CD4-positive, alpha-beta T cell treated with Interleukin-1 beta for 1 hour (primary cell): ENCODE measurements around the gene CARHSP1.
"Not testable (repeated sequence)": the region's sequence is repeated elsewhere in the genome, so short reads cannot be mapped to it uniquely, and the experiment has no call there.

Source experiments
- DNase-seq, 2 donors: peaks; one replicate each; pipeline ENCODE4 v3.0.0-alpha.2; 2020 to 2022

Gene CARHSP1

DNA sequence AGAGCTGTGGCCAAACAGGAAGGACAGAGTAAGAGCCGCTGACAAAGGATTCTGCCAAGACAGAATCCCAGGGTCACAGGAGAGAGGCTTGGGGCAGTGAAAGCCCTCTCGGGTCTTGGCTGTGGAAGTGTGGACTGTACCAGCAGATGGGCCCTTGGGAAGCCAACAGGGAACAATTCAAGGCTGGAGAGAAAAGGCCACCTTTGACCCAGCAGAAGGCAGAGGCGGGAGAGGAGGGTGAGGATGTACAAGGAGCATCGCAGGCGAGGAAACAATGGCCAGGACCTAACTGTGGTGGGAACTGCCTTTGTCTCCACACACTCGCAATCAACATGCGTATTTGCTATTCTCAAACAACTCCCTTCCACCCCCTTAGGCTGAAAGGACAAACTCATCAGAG lies 15.7 kb downstream of the CARHSP1 start:
- DNase-seq, result no peak

GRCh38 chr16:8852534-8852933 lies 16.3 kb downstream of the CARHSP1 start:
- DNase-seq, result no peak

DNA sequence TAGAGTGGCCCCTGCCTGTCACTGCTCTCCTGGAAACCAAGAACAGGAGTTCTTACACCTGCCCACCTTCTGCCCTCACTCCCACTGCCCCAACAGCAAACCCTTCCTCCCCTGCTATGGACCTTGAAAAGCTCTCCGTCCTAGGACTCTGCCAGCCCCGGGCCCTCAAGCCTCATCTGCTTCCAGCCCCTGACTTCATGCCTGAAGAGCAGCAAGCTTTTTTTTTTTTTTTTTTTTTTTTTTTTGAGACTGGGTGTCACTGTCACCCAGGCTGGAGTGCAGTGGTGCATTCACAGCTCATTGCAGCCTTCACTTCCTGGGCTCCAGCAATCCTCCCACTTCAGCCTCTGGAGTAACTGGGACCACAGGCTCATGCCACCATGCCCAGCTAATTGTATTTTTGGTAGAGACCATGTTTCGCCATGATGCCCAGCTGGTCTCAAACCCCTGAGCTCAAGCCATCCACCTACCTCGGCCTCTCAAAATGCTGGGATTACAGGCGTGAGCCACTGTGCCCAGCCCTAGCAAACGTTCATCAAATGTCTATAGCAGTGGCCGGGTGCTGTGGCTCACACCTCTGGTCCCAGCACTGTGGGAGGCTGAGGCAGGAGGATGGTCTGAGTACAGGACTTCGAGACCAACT lies 16.9 kb downstream of the CARHSP1 start:
- no peak for DNase-seq

- peak in 1 of 2 donors; percentile 37 for DNase-seq
These were observed 18.4 kb downstream of the CARHSP1 start for GRCh38 chr16:8850279-8850885.

DNA sequence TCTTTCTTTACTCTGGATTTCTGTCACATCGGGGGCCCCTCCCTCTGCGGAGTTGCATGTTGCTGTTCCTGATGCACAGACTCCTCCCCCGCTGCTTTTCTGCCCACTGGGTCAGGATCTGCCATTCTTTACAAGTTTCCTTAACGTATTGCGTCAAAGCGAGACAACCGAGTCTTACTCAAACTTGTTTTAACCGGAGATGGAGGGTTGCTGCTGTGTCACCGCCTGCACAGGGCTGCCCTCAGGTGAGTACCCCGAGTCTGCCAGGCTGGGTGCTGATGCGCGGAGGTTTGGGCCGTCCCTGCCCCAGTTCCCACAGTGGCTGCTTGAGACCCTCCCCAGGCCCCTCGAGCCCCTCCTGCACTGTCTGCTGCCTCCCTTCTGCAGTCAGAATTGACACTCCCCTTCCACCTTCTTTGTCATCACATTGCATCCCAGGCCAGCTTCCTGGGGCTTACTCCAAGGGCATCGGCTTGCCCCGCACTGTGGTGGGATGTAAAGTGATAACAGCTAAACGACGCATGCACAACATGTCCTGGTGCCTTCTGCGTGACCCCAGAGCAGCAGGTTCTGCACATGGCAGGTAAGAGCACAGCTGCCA lies 19.3 kb downstream of the CARHSP1 start:
- no peak for DNase-seq

- no peak for DNase-seq
These were observed 19.8 kb downstream of the CARHSP1 start for GRCh38 chr16:8848939-8849391.

DNA sequence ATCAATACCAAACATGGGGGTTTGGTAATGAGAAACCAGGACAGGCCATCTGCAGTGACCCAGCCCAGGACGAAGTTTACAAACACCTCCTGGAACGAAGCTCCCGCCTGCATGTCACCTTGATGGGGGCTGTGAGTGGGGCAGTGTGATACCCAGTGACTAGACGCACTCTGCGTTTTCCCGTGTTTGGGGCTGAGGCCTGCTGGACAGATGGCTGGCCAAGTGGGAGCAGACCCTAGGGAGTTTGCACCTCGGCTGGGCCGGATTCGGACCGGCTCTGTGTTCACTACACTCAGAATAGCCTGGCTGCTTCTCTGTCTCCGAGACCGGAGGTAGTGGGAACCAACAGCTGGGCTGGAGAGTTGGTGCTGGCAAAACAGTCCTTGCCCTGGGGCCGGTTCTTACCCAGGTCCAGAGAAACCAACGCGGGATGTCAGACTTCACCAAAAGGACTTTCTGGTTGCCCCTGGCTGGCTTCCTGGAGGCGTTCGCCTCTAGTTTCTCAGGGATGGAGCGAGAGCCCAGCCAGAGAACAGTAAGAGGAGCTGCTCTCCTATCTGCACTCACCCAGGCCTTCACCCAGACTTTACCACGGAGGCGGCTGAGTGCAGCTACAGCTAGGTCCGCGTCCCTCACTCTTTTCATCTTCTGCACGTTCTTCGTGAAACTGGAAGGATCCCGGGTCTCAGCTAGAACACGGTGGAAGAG lies 20.4 kb downstream of the CARHSP1 start:
- no peak for DNase-seq

DNA sequence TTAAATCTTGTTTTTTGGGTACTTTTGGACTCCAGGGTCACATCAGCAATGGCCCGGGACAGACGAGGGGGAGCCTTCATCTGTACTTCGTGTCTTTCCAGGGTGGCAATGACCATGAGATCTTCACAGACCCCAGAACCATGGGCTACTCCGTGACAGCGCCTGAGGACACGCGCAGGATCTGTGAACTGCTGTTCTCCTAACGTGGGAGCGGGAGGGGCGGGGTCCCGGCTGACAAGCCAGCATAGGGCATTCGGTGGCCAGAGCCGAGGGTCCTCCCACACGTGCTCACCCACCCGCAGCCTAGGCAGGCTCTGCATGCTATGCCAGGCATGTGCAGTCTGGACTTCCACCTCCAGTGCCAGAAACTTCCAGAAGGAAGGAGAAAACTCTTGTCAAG lies 21.2 kb downstream of the CARHSP1 start:
- no peak for DNase-seq

DNA sequence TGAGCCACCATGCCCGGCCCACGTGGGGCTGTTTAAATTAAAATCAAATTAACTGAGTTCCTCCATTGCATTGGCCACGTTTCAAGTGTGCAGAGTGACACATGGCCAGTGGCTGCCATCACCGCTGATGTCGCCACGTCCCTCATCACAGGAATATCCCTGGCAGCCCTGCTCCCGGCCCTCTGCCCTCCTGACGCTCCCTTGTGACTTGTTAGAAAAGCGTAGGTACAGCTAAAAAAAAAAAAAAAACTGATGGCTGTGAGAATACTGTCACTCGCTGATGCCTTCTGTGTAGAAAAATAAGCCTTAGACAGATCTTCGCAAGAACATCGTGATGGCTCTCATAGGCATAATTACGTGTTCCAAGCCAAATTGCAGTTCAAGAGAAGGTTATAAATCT lies 21.7 kb downstream of the CARHSP1 start:
- no peak for DNase-seq

DNA sequence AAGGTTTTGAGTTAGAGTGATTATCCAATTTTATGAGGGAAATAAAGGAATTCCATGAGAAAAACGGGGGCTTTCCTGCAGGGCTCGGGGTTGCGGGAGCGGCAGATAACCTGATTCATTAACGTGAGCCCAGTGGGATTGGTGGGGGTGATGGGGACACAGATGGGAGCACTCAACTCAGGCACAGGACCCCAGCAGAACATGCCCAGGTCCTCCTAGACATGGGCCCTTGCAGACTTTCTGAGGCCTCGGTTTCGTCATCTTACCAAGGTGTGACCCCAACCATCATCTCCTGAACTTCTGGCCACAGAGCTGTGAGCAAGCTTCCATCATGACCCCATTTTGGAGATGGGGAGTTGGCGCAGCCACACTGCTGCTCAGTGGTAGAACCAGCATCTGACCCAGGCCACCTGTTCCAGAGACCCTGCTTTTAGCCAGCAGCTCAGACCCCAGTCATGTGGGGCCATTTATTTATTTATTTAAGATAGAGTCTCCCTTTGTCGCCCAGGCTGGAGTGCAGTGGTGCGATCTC lies 22.3 kb downstream of the CARHSP1 start:
- DNase-seq, result no peak

- no peak for DNase-seq
These were observed 23.0 kb downstream of the CARHSP1 start for GRCh38 chr16:8845699-8846298.

- not testable (repeated sequence) for DNase-seq
These were observed 25.5 kb downstream of the CARHSP1 start for GRCh38 chr16:8843296-8843695.

GRCh38 chr16:8842016-8842415 lies 26.8 kb downstream of the CARHSP1 start:
- DNase-seq, result not testable (repeated sequence)

DNA sequence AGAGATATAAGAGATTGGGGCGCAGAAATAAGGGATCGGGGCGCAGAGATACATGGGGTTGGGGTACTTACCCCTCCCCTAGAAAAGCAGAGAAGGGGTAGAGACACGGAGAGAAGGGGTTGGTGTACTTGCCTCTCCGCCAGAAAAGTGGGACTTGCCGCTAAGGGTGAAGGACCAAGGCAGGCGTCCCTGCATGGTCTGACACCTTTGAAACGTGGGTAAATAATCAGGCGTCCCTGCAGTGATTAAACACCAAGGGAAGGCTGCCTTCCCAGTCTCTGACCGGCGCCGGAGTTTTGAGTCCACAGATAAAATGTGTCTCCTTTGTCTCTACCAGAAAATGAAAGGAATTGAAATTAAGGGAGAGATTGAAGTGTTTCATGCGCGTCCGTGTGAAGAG lies 31.2 kb downstream of the CARHSP1 start:
- DNase-seq, result not testable (repeated sequence)

DNA sequence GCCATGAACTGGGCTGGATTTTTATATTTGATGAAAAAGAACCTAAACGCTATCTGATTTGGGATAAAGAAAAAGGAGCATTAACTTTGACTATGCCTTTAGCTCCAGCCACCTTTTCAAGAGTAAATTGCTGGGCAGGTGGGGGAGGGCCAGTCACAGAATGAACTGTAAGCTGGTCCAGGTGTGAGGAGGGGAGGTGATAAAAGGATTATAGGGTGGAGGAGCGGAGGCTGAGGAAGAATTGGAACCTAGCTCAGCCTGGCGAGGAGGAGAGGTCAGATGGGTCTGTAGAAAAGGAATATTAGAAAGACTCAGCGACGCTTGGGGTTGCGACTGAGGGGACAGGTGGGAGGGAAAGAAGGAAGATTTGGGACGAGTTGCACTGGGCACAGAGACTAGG lies 32.0 kb downstream of the CARHSP1 start:
- DNase-seq, result not testable (repeated sequence)

DNA sequence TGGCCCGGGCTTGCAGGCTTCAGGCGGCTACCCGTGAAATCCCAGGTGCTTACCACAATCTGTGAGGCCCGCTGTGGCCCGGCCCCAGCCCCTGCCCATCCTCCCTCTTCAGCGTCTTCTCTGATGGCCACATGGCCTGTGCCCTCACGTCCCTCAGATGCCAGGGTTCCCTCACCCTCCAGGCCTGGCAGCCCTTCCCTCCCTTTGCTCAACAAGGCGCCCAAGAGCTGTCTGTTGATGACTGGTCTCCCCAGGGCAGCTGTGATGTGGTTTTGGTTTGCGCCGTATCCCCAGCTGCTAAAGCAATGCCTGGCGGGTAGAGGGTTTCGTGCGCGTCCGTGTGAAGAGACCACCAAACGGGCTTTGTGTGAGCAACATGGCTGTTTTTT lies 36.1 kb downstream of the CARHSP1 start:
- DNase-seq, result peak in 1 of 2 donors; percentile 38

- DNase-seq, result no peak
These were observed 36.7 kb downstream of the CARHSP1 start for GRCh38 chr16:8831871-8832716.

- no peak for DNase-seq
These were observed 37.4 kb downstream of the CARHSP1 start for GRCh38 chr16:8831450-8831849.

GRCh38 chr16:8828541-8829165 lies 40.2 kb downstream of the CARHSP1 start:
- DNase-seq, result no peak

DNA sequence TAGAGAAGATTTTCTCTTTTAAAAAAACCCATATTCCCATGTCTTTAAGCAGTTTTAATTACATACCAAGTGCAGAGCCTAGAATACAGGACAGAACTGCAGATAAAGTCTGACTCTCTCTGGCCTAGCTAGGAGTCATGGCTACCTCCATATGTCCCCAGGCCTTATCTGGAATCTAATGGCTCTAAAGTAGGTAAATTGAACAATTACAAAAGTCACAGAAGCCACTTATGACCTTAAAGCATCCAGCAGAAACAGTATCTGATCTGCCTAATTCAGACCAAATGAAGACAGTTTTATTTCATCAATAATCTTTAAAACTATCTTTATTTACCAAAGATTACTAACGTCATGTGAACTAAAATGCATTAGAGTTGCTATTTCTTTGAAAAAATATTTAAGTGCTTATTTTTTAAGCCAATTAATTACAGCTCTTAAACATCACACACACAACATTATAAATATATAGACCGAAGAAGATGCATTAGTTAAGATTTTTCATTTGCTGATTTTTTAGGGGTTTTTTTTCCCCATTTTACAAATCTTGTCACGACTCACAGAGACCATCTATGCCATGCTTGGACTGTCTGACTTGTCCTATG lies 42.4 kb downstream of the CARHSP1 start:
- DNase-seq, result no peak

DNA sequence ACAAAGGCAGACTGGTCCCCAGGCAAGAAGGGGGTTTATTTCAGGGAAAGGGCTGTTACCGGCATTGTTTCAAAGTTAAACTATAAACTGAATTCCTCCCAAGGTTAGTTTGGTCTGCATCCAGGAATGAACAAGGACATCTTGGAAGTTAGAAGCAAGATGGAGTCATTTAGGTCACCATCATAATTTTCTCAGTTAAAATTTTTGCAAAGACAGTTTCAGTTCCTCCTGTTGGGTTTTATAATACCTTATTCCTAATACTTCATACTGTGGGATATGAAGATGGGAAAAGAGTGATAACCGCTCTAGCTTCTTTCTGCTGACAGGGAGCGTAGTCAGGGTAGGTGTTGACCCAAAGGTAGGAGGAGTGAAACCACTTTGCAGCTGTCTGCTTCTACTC lies 46.4 kb downstream of the CARHSP1 start:
- DNase-seq, result no peak
